SK-N-MC (cell line): ENCODE measurements around the gene VSIG4.

Experiments used
- EZH2 ChIP-seq: fragments of 200-600 bp; sonication (generic); IDR thresholded peaks from one replicate; pipeline ENCODE4 v1.6.1; 2017; ENCODE audit warnings: antibody characterized with exemption
- POLR2AphosphoS5 ChIP-seq: IDR thresholded peaks from 2 replicates; pipeline ENCODE4 v1.6.1; 2012; ENCODE audit warnings: mild to moderate bottlenecking, low read depth, low read length, borderline replicate concordance

- TF ChIP-seq EZH2: no peak
- TF ChIP-seq POLR2AphosphoS5: no peak
Measured at GRCh38 chrX:66019974-66020373, 19.9 kb downstream of the VSIG4 start.
